HepG2 (cell line): Measurements from ENCODE around the gene GMFB. TPM values are rescaled to one million over a fixed set of nuclear protein-coding genes. Genes with fewer than 3 reads are reported as not detected.

Source experiments
- AFF4 ChIP-seq: sonication (generic); formaldehyde crosslinking; IDR thresholded peaks from 2 replicates; pipeline ENCODE4 v1.4.0; 2020; ENCODE audit warnings: missing genetic modification reagents
- BCL3 ChIP-seq: sonication (generic); formaldehyde crosslinking; IDR thresholded peaks from 2 replicates; pipeline ENCODE4 v1.5.1; 2020; ENCODE audit warnings: mild to moderate bottlenecking, missing genetic modification reagents, moderate library complexity
- KMT2B ChIP-seq: IDR thresholded peaks from 2 replicates; pipeline ENCODE4 v1.6.1; 2016; ENCODE audit warnings: missing genetic modification reagents, missing compliant biosample characterization
- MAZ ChIP-seq, 2 experiments: sonication (generic) in 1 of 2; formaldehyde crosslinking in 1 of 2; IDR thresholded peaks; 2 replicates each; pipeline versions ENCODE4 v1.5.0 to v1.6.1; 2012 to 2020; ENCODE audit warnings: low read depth in 2 of 2, mild to moderate bottlenecking in 2 of 2, borderline replicate concordance in 1 of 2, improper control_type of control experiment in 1 of 2, low read length in 1 of 2, missing genetic modification reagents in 1 of 2, moderate library complexity in 1 of 2
- RFX3 ChIP-seq: IDR thresholded peaks from 2 replicates; pipeline ENCODE4 v1.6.1; 2016; ENCODE audit warnings: missing biosample characterization, missing genetic modification reagents
- RORA ChIP-seq: sonication (generic); formaldehyde crosslinking; IDR thresholded peaks from 2 replicates; pipeline ENCODE4 v1.5.0; 2020; ENCODE audit warnings: mild to moderate bottlenecking, missing genetic modification reagents, moderate library complexity
- RXRA ChIP-seq: sonication (generic); formaldehyde crosslinking; IDR thresholded peaks from 2 replicates; pipeline ENCODE4 v1.5.1; 2020; ENCODE audit warnings: missing genetic modification reagents
- SNAI1 ChIP-seq: sonication (generic); formaldehyde crosslinking; IDR thresholded peaks from 2 replicates; pipeline ENCODE4 v1.5.0; 2020; ENCODE audit warnings: mild to moderate bottlenecking, missing genetic modification reagents, borderline replicate concordance
- SRF ChIP-seq: IDR thresholded peaks from 2 replicates; pipeline ENCODE4 v1.6.1; 2011; ENCODE audit warnings: mild to moderate bottlenecking, low read depth, low read length, moderate library complexity
- TP53 ChIP-seq: sonication (generic); formaldehyde crosslinking; conservative IDR thresholded peaks from 2 replicates; pipeline ENCODE4 v1.4.0; 2020; ENCODE audit warnings: missing genetic modification reagents
- ZFP41 ChIP-seq: sonication (generic); formaldehyde crosslinking; IDR thresholded peaks from 2 replicates; pipeline ENCODE4 v1.4.0; 2020; ENCODE audit warnings: mild to moderate bottlenecking, missing genetic modification reagents, borderline replicate concordance
- ZNF281 ChIP-seq: sonication (generic); formaldehyde crosslinking; IDR thresholded peaks from 2 replicates; pipeline ENCODE4 v1.4.0; 2020; ENCODE audit warnings: missing genetic modification reagents, borderline replicate concordance
- ZNF44 ChIP-seq: sonication (generic); formaldehyde crosslinking; IDR thresholded peaks from 2 replicates; pipeline ENCODE4 v1.5.1; 2020; ENCODE audit warnings: mild to moderate bottlenecking, missing genetic modification reagents
- ZNF547 ChIP-seq: sonication (generic); formaldehyde crosslinking; IDR thresholded peaks from 2 replicates; pipeline ENCODE4 v1.5.1; 2020; ENCODE audit warnings: mild to moderate bottlenecking, missing genetic modification reagents
- ZNF652 ChIP-seq: IDR thresholded peaks from 2 replicates; pipeline ENCODE4 v1.6.1; 2016; ENCODE audit warnings: low read depth, borderline replicate concordance
- ZNF691 ChIP-seq: sonication (generic); formaldehyde crosslinking; IDR thresholded peaks from 2 replicates; pipeline ENCODE4 v1.4.0; 2020; ENCODE audit warnings: missing genetic modification reagents, low read depth, mild to moderate bottlenecking, borderline replicate concordance
- ZXDC ChIP-seq: sonication (generic); formaldehyde crosslinking; IDR thresholded peaks from 2 replicates; pipeline ENCODE4 v1.5.0; 2020; ENCODE audit warnings: mild to moderate bottlenecking, missing genetic modification reagents
- polyA plus RNA-seq, 8 experiments: library from polyadenylated mRNA; depleted of rRNA in 3 of 8; stranded (reverse) in 7 of 8; unstranded in 1 of 8; fragments of >200 nt; fragmentation: Illumina TruSeq in 4 of 8; extraction: Trizol in 4 of 8; gene quantifications; 2 replicates each; pipeline versions ENCODE4 v1.2.1 to v1.2.3, GENCODE V29; 2011 to 2016; ENCODE audit warnings: low read depth in 4 of 8, missing spikeins in 1 of 8, mixed read lengths in 1 of 8; ENCODE audit not compliant: insufficient read depth in 1 of 8
- total RNA-seq, 5 experiments: library from RNA; depleted of rRNA; stranded (reverse); fragments of >200 nt; fragmentation: Illumina TruSeq; extraction: Trizol; gene quantifications; 2 replicates each; pipeline ENCODE4 v1.2.3, GENCODE V29; 2016; ENCODE audit warnings: low read depth in 1 of 5

The GMFB gene
- total and polyA plus RNA-seq, 2 of the 13 experiments (the other 11 are each of a cell fraction or from before 2014, with no cell fraction given): 17.3 to 68.2 TPM

- TF ChIP-seq RFX3: no peak
- TF ChIP-seq BCL3: no peak; the same call in 1 of the 2 replicates
- peak; percentile 74 for TF ChIP-seq SNAI1 (CRISPR knock-in tag)
- 0 out of 2 replicates have a peak, but pooled peaks have one; percentile 5 for TF ChIP-seq ZNF281 (CRISPR knock-in tag)
- TF ChIP-seq SRF: no peak
- TF ChIP-seq RXRA (CRISPR knock-in tag): peak; percentile 50; the same call in 1 of the 2 replicates
- no peak for TF ChIP-seq ZXDC (CRISPR knock-in tag)
- no peak for TF ChIP-seq ZNF44
- TF ChIP-seq KMT2B (CRISPR knock-in tag): peak; percentile 67; the same call in 1 of the 2 replicates
- TF ChIP-seq ZNF691 (CRISPR knock-in tag): no peak
- TF ChIP-seq MAZ (IDR thresholded peaks at IDR 0.05; ENCODE audit: borderline replicate concordance, low read depth, low read length): no peak
- TF ChIP-seq MAZ (CRISPR knock-in tag; IDR thresholded peaks at IDR 0.05; ENCODE audit: low read depth): peak; percentile 72
- TF ChIP-seq ZNF547 (CRISPR knock-in tag): no peak
- TF ChIP-seq TP53 (CRISPR knock-in tag): no peak
- no peak for TF ChIP-seq ZNF652
- no peak for TF ChIP-seq AFF4
- no peak for TF ChIP-seq ZFP41 (CRISPR knock-in tag)
- no peak for TF ChIP-seq RORA (CRISPR knock-in tag)
Measured at GRCh38 chr14:54488646-54489317, at the start of gene GMFB (continued).
